ENCODE results near the gene PDSS2. TPM values are rescaled to one million over a fixed set of nuclear protein-coding genes. Genes with fewer than 3 reads are reported as not detected.

PDSS2 gene
- total and polyA plus RNA-seq, 2 of the 8 experiments (the other 6 are each of a cell fraction or from before 2014, with no cell fraction given): 10.7 to 16.1 TPM

- TF ChIP-seq CHD7 (IDR thresholded peaks at IDR 0.05; ENCODE audit: insufficient replicate concordance, low read length): no peak
- no peak for TF ChIP-seq POLR2AphosphoS5 (IDR thresholded peaks at IDR 0.05; ENCODE audit: low read depth, low read length)
- no peak for TF ChIP-seq TAF7 (optimal IDR thresholded peaks at IDR 0.05; ENCODE audit: borderline replicate concordance, low read depth, low read length)
These were observed 239.5 kb downstream of the PDSS2 start (continued) for GRCh38 chr6:107219851-107220250.
